A549 (cell line): ENCODE data around the gene ARHGEF3.

ENCODE experiments used
- BHLHE40 ChIP-seq: IDR thresholded peaks from 2 replicates; pipeline ENCODE4 v1.6.1; 2012; ENCODE audit warnings: low read depth, low read length, inconsistent platforms
- CEBPB ChIP-seq, 2 experiments: fragments of >200 bp in 1 of 2; sonication (Bioruptor Twin) in 1 of 2; formaldehyde crosslinking in 1 of 2; IDR thresholded peaks; 2 replicates each; pipeline ENCODE4 v1.6.1; 2012 to 2016
- CHD4 ChIP-seq: fragments of 200-600 bp; sonication (generic); IDR thresholded peaks from 2 replicates; pipeline ENCODE4 v1.6.1; 2016; ENCODE audit warnings: antibody characterized with exemption, mild to moderate bottlenecking, borderline replicate concordance
- CTCF ChIP-seq: fragments of >200 bp; sonication (Bioruptor Twin); formaldehyde crosslinking; IDR thresholded peaks from 3 replicates; pipeline ENCODE4 v1.5.1; 2016
- EP300 ChIP-seq, 2 experiments: fragments of >200 bp; sonication (Bioruptor Twin); formaldehyde crosslinking; IDR thresholded peaks; 2 replicates in 1 of 2; 3 replicates in 1 of 2; pipeline ENCODE4 v1.6.1; 2016 to 2017
- FOSL2 ChIP-seq, 2 experiments: fragments of 450-650 bp in 1 of 2; fragments of >200 bp in 1 of 2; sonication (Bioruptor Twin) in 1 of 2; formaldehyde crosslinking; IDR thresholded peaks; 2 replicates each; pipeline versions ENCODE4 v1.5.0 to v1.6.1; 2016 to 2020; ENCODE audit warnings: mild to moderate bottlenecking in 1 of 2, moderate library complexity in 1 of 2
- JUN ChIP-seq, 2 experiments: fragments of >200 bp; sonication (Bioruptor Twin); formaldehyde crosslinking; IDR thresholded peaks; 2 replicates in 1 of 2; 3 replicates in 1 of 2; pipeline ENCODE4 v1.6.1; 2016 to 2017
- MAX ChIP-seq: IDR thresholded peaks from 2 replicates; pipeline ENCODE4 v1.6.1; 2012
- NFE2L2 ChIP-seq: fragments of 150-350 bp; conservative IDR thresholded peaks from 2 replicates; pipeline ENCODE4 v1.6.1; 2014; ENCODE audit warnings: low read length
- POLR2A ChIP-seq: IDR thresholded peaks from 2 replicates; pipeline ENCODE4 v1.6.1; 2012; ENCODE audit warnings: mild to moderate bottlenecking, low read length
- POLR2AphosphoS2 ChIP-seq: conservative IDR thresholded peaks from 2 replicates; pipeline ENCODE4 v1.6.1; 2012; ENCODE audit warnings: low read length, improper control_type of control experiment, inconsistent platforms
- REST ChIP-seq: fragments of 200-600 bp; sonication (generic); IDR thresholded peaks from 2 replicates; pipeline ENCODE4 v1.6.1; 2016; ENCODE audit warnings: antibody characterized with exemption, mild to moderate bottlenecking, moderate library complexity
- SMC3 ChIP-seq: fragments of >200 bp; sonication (Bioruptor Twin); formaldehyde crosslinking; IDR thresholded peaks from 3 replicates; pipeline ENCODE4 v1.6.1; 2018; ENCODE audit warnings: inconsistent platforms
- SREBF2 ChIP-seq: fragments of 450-650 bp; IDR thresholded peaks from 2 replicates; pipeline ENCODE4 v1.6.1; 2014; ENCODE audit warnings: mild to moderate bottlenecking, moderate library complexity

DNA sequence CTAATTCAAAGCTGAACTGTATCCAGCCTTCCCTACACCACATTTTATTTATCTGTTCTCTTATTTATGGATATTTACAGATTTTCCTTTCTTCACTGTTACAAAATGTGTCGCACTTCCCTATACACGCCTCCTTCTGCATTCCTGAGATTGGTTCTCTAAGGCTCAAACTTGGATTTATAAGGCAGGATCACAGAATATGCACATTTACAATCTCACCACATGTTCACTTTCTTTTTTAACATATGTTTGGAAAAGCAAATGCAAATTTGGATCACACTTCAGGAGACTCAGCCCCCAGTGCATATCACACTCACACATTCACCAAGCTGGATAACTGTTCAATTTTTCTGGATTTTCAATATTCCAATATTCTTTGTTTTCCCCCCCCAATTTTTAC is 31.8 kb upstream of the ARHGEF3 start:
- TF ChIP-seq CTCF: no peak
- no peak for TF ChIP-seq POLR2A
- no peak for TF ChIP-seq EP300 (IDR thresholded peaks at IDR 0.05)
- TF ChIP-seq POLR2AphosphoS2: no peak
- TF ChIP-seq SMC3: no peak
- no peak for TF ChIP-seq JUN (IDR thresholded peaks at IDR 0.05)
- TF ChIP-seq FOSL2 (IDR thresholded peaks at IDR 0.05): no peak
- no peak for TF ChIP-seq FOSL2 (CRISPR knock-in tag; IDR thresholded peaks at IDR 0.05)
- TF ChIP-seq SREBF2: no peak
- TF ChIP-seq CHD4: no peak
- TF ChIP-seq NFE2L2: no peak
- no peak for TF ChIP-seq MAX
- no peak for TF ChIP-seq CEBPB (IDR thresholded peaks at IDR 0.05)
- TF ChIP-seq BHLHE40: no peak
- no peak for TF ChIP-seq REST
